Liver (tissue), 9 donors: Measurements from ENCODE around the gene KIF17. TPM values are rescaled to one million over a fixed set of nuclear protein-coding genes. Genes with fewer than 3 reads are reported as not detected.

Experiments used
- DNase-seq: peaks from one replicate; pipeline ENCODE4 v3.0.0-alpha.2; 2017; ENCODE audit warnings: low spot score
- H3K27ac ChIP-seq, 2 donors: one replicate each; pipeline ENCODE4 v1.7.0; 2013; ENCODE audit warnings: inconsistent platforms in 2 of 2, low read length in 2 of 2, control low read depth in 1 of 2, low read depth in 1 of 2, mild to moderate bottlenecking in 1 of 2
- H3K27me3 ChIP-seq, 4 donors: one replicate each; pipeline versions ENCODE4 v1.6.1 to v1.7.0; 2013; ENCODE audit warnings: low read length in 3 of 4, inconsistent platforms in 1 of 4, mild to moderate bottlenecking in 1 of 4, moderate library complexity in 1 of 4; ENCODE audit not compliant: control insufficient read depth in 4 of 4, insufficient read depth in 4 of 4
- H3K36me3 ChIP-seq, 4 donors: one replicate each; pipeline versions ENCODE4 v1.6.1 to v1.7.0; 2013; ENCODE audit warnings: low read length in 3 of 4, mild to moderate bottlenecking in 3 of 4, low read depth in 1 of 4, moderate library complexity in 1 of 4; ENCODE audit not compliant: control insufficient read depth in 4 of 4, insufficient read depth in 3 of 4
- H3K4me1 ChIP-seq, 4 donors: one replicate each; pipeline versions ENCODE4 v1.6.1 to v1.7.0; 2013; ENCODE audit warnings: low read length in 3 of 4, mild to moderate bottlenecking in 3 of 4, moderate library complexity in 1 of 4; ENCODE audit not compliant: control insufficient read depth in 4 of 4, insufficient read depth in 4 of 4
- H3K4me3 ChIP-seq, 3 donors: one replicate each; pipeline versions ENCODE4 v1.6.1 to v1.7.0; 2013; ENCODE audit warnings: low read length in 3 of 3, control low read depth in 1 of 3, low read depth in 1 of 3, mild to moderate bottlenecking in 1 of 3
- H3K9ac ChIP-seq, 2 donors: one replicate each; pipeline ENCODE4 v1.7.0; 2013; ENCODE audit warnings: low read length in 2 of 2, mild to moderate bottlenecking in 2 of 2, moderate library complexity in 2 of 2, control low read depth in 1 of 2, low read depth in 1 of 2
- H3K9me3 ChIP-seq, 4 donors: one replicate each; pipeline versions ENCODE4 v1.6.1 to v1.7.0; 2013; ENCODE audit warnings: low read length in 3 of 4; ENCODE audit not compliant: control insufficient read depth in 4 of 4
- ATF3 ChIP-seq: IDR thresholded peaks from 2 replicates; pipeline ENCODE4 v1.6.1; 2016; ENCODE audit warnings: antibody characterized with exemption
- CTCF ChIP-seq: fragments of 150-350 bp; IDR thresholded peaks from 2 replicates; pipeline ENCODE4 v1.5.1; 2017; ENCODE audit warnings: improper control_type of control experiment, low read depth, low read length; ENCODE audit not compliant: missing input control
- FOXA1 ChIP-seq: IDR thresholded peaks from 2 replicates; pipeline ENCODE4 v1.6.1; 2016; ENCODE audit warnings: antibody characterized with exemption
- FOXA2 ChIP-seq: IDR thresholded peaks from 2 replicates; pipeline ENCODE4 v1.6.1; 2016; ENCODE audit warnings: antibody characterized with exemption
- GABPA ChIP-seq, 2 donors: IDR thresholded peaks in 1 of 2; conservative IDR thresholded peaks in 1 of 2; 2 replicates each; pipeline ENCODE4 v1.6.1; 2016; ENCODE audit warnings: antibody characterized with exemption in 2 of 2, mild to moderate bottlenecking in 1 of 2, moderate library complexity in 1 of 2
- HNF4A ChIP-seq, 2 donors: conservative IDR thresholded peaks; 2 replicates each; pipeline ENCODE4 v1.6.1; 2016; ENCODE audit warnings: antibody characterized with exemption in 2 of 2, mild to moderate bottlenecking in 2 of 2
- JUND ChIP-seq, 2 donors: IDR thresholded peaks; 2 replicates each; pipeline ENCODE4 v1.6.1; 2016; ENCODE audit warnings: antibody characterized with exemption in 2 of 2
- NR2F2 ChIP-seq: IDR thresholded peaks from 2 replicates; pipeline ENCODE4 v1.6.1; 2016; ENCODE audit warnings: antibody characterized with exemption
- RAD21 ChIP-seq, 2 donors: IDR thresholded peaks; 2 replicates each; pipeline ENCODE4 v1.6.1; 2016; ENCODE audit warnings: antibody characterized with exemption in 2 of 2, mild to moderate bottlenecking in 2 of 2
- RXRA ChIP-seq, 2 donors: IDR thresholded peaks; 2 replicates each; pipeline ENCODE4 v1.6.1; 2017 to 2018; ENCODE audit warnings: antibody characterized with exemption in 2 of 2, mild to moderate bottlenecking in 1 of 2
- SP1 ChIP-seq: IDR thresholded peaks from 2 replicates; pipeline ENCODE4 v1.6.1; 2018; ENCODE audit warnings: antibody characterized with exemption, mild to moderate bottlenecking
- TAF1 ChIP-seq: conservative IDR thresholded peaks from 2 replicates; pipeline ENCODE4 v1.6.1; 2016; ENCODE audit warnings: antibody characterized with exemption, mild to moderate bottlenecking
- YY1 ChIP-seq: IDR thresholded peaks from 2 replicates; pipeline ENCODE4 v1.6.1; 2016; ENCODE audit warnings: antibody characterized with exemption, mild to moderate bottlenecking
- ZBTB33 ChIP-seq: IDR thresholded peaks from 2 replicates; pipeline ENCODE4 v1.6.1; 2016; ENCODE audit warnings: antibody characterized with exemption
- WGBS: extraction: QIAGEN DNeasy Blood & Tissue Kit; methylation state at CpG from one replicate; pipeline ENCODE4 v1.1.7; 2013; 5-methylcytosine and 5-hydroxymethylcytosine counted together
- polyA plus RNA-seq, 2 donors: library from polyadenylated mRNA; stranded (reverse) in 1 of 2; unstranded in 1 of 2; fragments of 200-250 nt in 1 of 2; fragments of >200 nt in 1 of 2; fragmentation: Nextera tagmentation in 1 of 2; extraction: Ambion mirVana in 1 of 2; gene quantifications; one replicate each; pipeline versions ENCODE4 v1.2.1 to v1.2.3, GENCODE V29; 2013 to 2015
- total RNA-seq, 2 donors: library from RNA; depleted of rRNA; stranded (reverse); fragments of >200 nt; gene quantifications; one replicate each; pipeline ENCODE4 v1.2.3, GENCODE V29; 2014
- donor health status: healthy.
- donor health status: healthy.
- donor health status: healthy.
- donor health status: healthy.
- donor health status: healthy.

The KIF17 gene
- total and polyA plus RNA-seq, 4 donors = 1.0 to 2.7 (median 2.0) TPM

- Histone ChIP-seq H3K4me1 (no peaks in the 10 kb centered on the region), H3K9ac (no peak overlapping the region), H3K27me3 (no peaks in the 10 kb centered on the region), H3K9me3 (no peaks in the 10 kb centered on the region), H3K4me3 (no peak overlapping the region), H3K27ac (no peak overlapping the region), H3K36me3 (peaks cover 10 to 66% (median 52%) of the 10 kb centered on the region in 4 donors)
- 89% methylated on average over 10 of the region's 10 CpGs for WGBS
- no peak for TF ChIP-seq GABPA (IDR thresholded peaks at IDR 0.05 in 1 of 2, conservative IDR thresholded peaks at IDR 0.05 in 1 of 2)
- TF ChIP-seq ATF3 = no peak
- TF ChIP-seq JUND (IDR thresholded peaks at IDR 0.05) = no peak
- no peak for TF ChIP-seq FOXA1
- TF ChIP-seq RXRA (IDR thresholded peaks at IDR 0.05) = no peak
- TF ChIP-seq NR2F2 = no peak
- no peak for TF ChIP-seq HNF4A (conservative IDR thresholded peaks at IDR 0.05)
- no peak for TF ChIP-seq ZBTB33
- TF ChIP-seq FOXA2 = no peak
- TF ChIP-seq RAD21 (IDR thresholded peaks at IDR 0.05) = no peak
- TF ChIP-seq TAF1 = no peak
- no peak for TF ChIP-seq YY1
- DNase-seq = no peak
These were observed 75.8 kb downstream of the KIF17 start for GRCh38 chr1:20641975-20642374.

- Histone ChIP-seq H3K36me3 (peaks cover 10 to 58% (median 44%) of the 10 kb centered on the region in 4 donors), H3K9ac (no peak overlapping the region), H3K4me1 (no peaks in the 10 kb centered on the region), H3K9me3 (no peaks in the 10 kb centered on the region), H3K27me3 (no peaks in the 10 kb centered on the region), H3K27ac (no peak overlapping the region), H3K4me3 (no peak overlapping the region)
- TF ChIP-seq ZBTB33 (no peak), ATF3 (no peak), SP1 (no peak), RAD21 (IDR thresholded peaks at IDR 0.05) (peak; percentile 88 to 91), CTCF (peak; percentile 81)
- WGBS = 36% methylated on average over 6 of the region's 6 CpGs
- DNase-seq = peak; percentile 62
These were observed 77.6 kb downstream of the KIF17 start for GRCh38 chr1:20640183-20640597.
